PC-3 (cell line): ENCODE results near the gene DMD. TPM values are rescaled to one million over a fixed set of nuclear protein-coding genes. Genes with fewer than 3 reads are reported as not detected.

ENCODE experiments used
- ATAC-seq: fragments of 200-7000 bp; cut with Tn5 transposase; 2 replicates; pipeline ENCODE4 v1.9.1; 2020; ENCODE audit warnings: mild to moderate bottlenecking, moderate library complexity
- BruUV-seq: library from RNA; stranded (reverse); fragments of 400-500 nt; replicated peaks from 2 replicates; lab custom pipeline; 2021; lab: Mats Ljungman, UMichigan
- CTCF ChIA-PET: fragments of 300-600 bp; sonication (Branson Sonifier 250); formaldehyde crosslinking; loops from one replicate; lab custom pipeline; 2022; ENCODE audit warnings: antibody characterized with exemption; lab: Charles Lee
- POLR2A ChIA-PET: fragments of 300-600 bp; sonication (Branson Sonifier 250); formaldehyde crosslinking; loops from one replicate; lab custom pipeline; 2022; ENCODE audit warnings: antibody characterized with exemption; ENCODE audit not compliant: unreplicated experiment; lab: Charles Lee
- DNase-seq: peaks from one replicate; pipeline ENCODE4 v3.0.0-alpha.2; 2015
- H2AFZ ChIP-seq: fragments of 300-600 bp; sonication (generic); 2 replicates; pipeline ENCODE4 v1.6.0; 2016; ENCODE audit warnings: antibody characterized with exemption, low read length
- H3F3A ChIP-seq: fragments of 300-600 bp; sonication (generic); one replicate; pipeline ENCODE4 v1.6.0; 2017; ENCODE audit warnings: antibody characterized with exemption, low read length, control low read depth, mild to moderate bottlenecking; ENCODE audit not compliant: unreplicated experiment
- H3K27ac ChIP-seq: fragments of 300-600 bp; sonication (generic); 2 replicates; pipeline ENCODE4 v1.5.1; 2016; ENCODE audit warnings: mild to moderate bottlenecking, low read length
- H3K27me3 ChIP-seq: fragments of 300-600 bp; sonication (generic); 2 replicates; pipeline ENCODE4 v1.6.1; 2016; ENCODE audit warnings: low read length, mixed read lengths
- H3K36me3 ChIP-seq: fragments of 300-600 bp; sonication (generic); 2 replicates; pipeline ENCODE4 v1.6.1; 2016; ENCODE audit warnings: low read depth, mixed run types, low read length, mixed read lengths
- H3K4me1 ChIP-seq: fragments of 300-600 bp; sonication (generic); 2 replicates; pipeline ENCODE4 v1.5.1; 2016; ENCODE audit warnings: low read length; ENCODE audit not compliant: insufficient read depth
- H3K4me2 ChIP-seq: fragments of 300-600 bp; sonication (generic); 2 replicates; pipeline ENCODE4 v1.6.0; 2016; ENCODE audit warnings: low read length
- H3K4me3 ChIP-seq: fragments of 300-600 bp; sonication (generic); 2 replicates; pipeline ENCODE4 v1.5.1; 2016; ENCODE audit warnings: mild to moderate bottlenecking, low read length, mixed read lengths
- H3K79me2 ChIP-seq: fragments of 300-600 bp; sonication (generic); 2 replicates; pipeline ENCODE4 v1.6.1; 2017; ENCODE audit warnings: low read length, mixed read lengths
- H3K9ac ChIP-seq: fragments of 300-600 bp; sonication (generic); 2 replicates; pipeline ENCODE4 v1.6.0; 2016; ENCODE audit warnings: mild to moderate bottlenecking, low read length
- H3K9me2 ChIP-seq: fragments of 300-600 bp; sonication (generic); replicated peaks from 2 replicates; pipeline ENCODE4 v1.6.1; 2016; ENCODE audit warnings: mixed run types, low read length, mixed read lengths
- H3K9me3 ChIP-seq: fragments of 300-600 bp; sonication (generic); 2 replicates; pipeline ENCODE4 v1.6.1; 2016; ENCODE audit warnings: low read length, mixed read lengths
- H4K20me1 ChIP-seq: fragments of 300-600 bp; sonication (generic); 2 replicates; pipeline ENCODE4 v1.6.1; 2016; ENCODE audit warnings: low read length, mixed read lengths
- EZH2 ChIP-seq: fragments of 300-600 bp; sonication (generic); IDR thresholded peaks from one replicate; pipeline ENCODE4 v1.6.1; 2017; ENCODE audit warnings: antibody characterized with exemption, mild to moderate bottlenecking, low read length; ENCODE audit not compliant: unreplicated experiment
- EZH2phosphoT487 ChIP-seq: fragments of 300-600 bp; sonication (generic); IDR thresholded peaks from 2 replicates; pipeline ENCODE4 v1.6.1; 2018; ENCODE audit warnings: mild to moderate bottlenecking, antibody characterized with exemption, low read length, borderline replicate concordance
- intact Hi-C: fragments of 100-400 bp; cut with micrococcal nuclease; formaldehyde crosslinking; loops from 2 replicates; pipeline ENCODE4 v1.9.0; 2023
- total RNA-seq: library from RNA; depleted of rRNA; stranded (reverse); fragments of >200 nt; gene quantifications from 2 replicates; pipeline ENCODE4 v1.2.3, GENCODE V29; 2014
- TF ChIP-seq, protein P1 (sequence below): fragments of 300-600 bp; sonication (generic); conservative IDR thresholded peaks from 2 replicates; pipeline ENCODE4 v1.5.1; 2017; ENCODE audit warnings: antibody characterized with exemption, low read depth, mild to moderate bottlenecking, low read length

DMD gene
- total RNA-seq, 1 experiment from 2014 or later = not detected

GRCh38 chrX:32867781-32868523, 343.4 kb downstream of the DMD start:
- BruUV-seq = no TSS peak

GRCh38 chrX:32852203-32852602, 359.1 kb downstream of the DMD start:
- H3K79me2 ChIP-seq = no peaks in the 10 kb centered on the region
- ATAC-seq = no peak
- intact Hi-C loops = no loop called here
- H3K9me3 ChIP-seq = no peaks in the 10 kb centered on the region
- no peaks in the 10 kb centered on the region for H3K4me1 ChIP-seq
- CTCF ChIA-PET = no interaction called here
- no peak overlapping the region for H3K4me2 ChIP-seq
- no peak overlapping the region for H3K4me3 ChIP-seq
- no peak overlapping the region for H3K27ac ChIP-seq
- TF ChIP-seq, protein P1, sequence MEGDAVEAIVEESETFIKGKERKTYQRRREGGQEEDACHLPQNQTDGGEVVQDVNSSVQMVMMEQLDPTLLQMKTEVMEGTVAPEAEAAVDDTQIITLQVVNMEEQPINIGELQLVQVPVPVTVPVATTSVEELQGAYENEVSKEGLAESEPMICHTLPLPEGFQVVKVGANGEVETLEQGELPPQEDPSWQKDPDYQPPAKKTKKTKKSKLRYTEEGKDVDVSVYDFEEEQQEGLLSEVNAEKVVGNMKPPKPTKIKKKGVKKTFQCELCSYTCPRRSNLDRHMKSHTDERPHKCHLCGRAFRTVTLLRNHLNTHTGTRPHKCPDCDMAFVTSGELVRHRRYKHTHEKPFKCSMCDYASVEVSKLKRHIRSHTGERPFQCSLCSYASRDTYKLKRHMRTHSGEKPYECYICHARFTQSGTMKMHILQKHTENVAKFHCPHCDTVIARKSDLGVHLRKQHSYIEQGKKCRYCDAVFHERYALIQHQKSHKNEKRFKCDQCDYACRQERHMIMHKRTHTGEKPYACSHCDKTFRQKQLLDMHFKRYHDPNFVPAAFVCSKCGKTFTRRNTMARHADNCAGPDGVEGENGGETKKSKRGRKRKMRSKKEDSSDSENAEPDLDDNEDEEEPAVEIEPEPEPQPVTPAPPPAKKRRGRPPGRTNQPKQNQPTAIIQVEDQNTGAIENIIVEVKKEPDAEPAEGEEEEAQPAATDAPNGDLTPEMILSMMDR = no peak
- TF ChIP-seq EZH2phosphoT487 (no peak), EZH2 (no peak)
- H3K27me3 ChIP-seq = no peaks in the 10 kb centered on the region
- no peaks in the 10 kb centered on the region for H3K36me3 ChIP-seq
- DNase-seq = no peak
- no TSS peak for BruUV-seq
- no peaks in the 10 kb centered on the region for H3F3A ChIP-seq
- no peak overlapping the region for H3K9ac ChIP-seq
- no peaks in the 10 kb centered on the region for H4K20me1 ChIP-seq
- H3K9me2 ChIP-seq = no peaks in the 10 kb centered on the region
- POLR2A ChIA-PET = no interaction called here
- no peak overlapping the region for H2AFZ ChIP-seq

More at GRCh38 chrX:32867781-32868523, 343.4 kb downstream of the DMD start:
- H2AFZ ChIP-seq = no peak overlapping the region
- POLR2A ChIA-PET = no interaction called here
- no peak for TF ChIP-seq EZH2phosphoT487
- TF ChIP-seq, protein P1 = no peak
- TF ChIP-seq EZH2 = no peak
- no peaks in the 10 kb centered on the region for H3K27me3 ChIP-seq
- H3K27ac ChIP-seq = no peak overlapping the region
- H3K9me3 ChIP-seq = no peaks in the 10 kb centered on the region
- DNase-seq = no peak
- ATAC-seq = no peak
- no peaks in the 10 kb centered on the region for H4K20me1 ChIP-seq
- CTCF ChIA-PET = no interaction called here
- H3K4me1 ChIP-seq = no peaks in the 10 kb centered on the region
- intact Hi-C loops = no loop called here
- H3K79me2 ChIP-seq = no peaks in the 10 kb centered on the region
- no peak overlapping the region for H3K9ac ChIP-seq
- H3K9me2 ChIP-seq = no peaks in the 10 kb centered on the region
- H3K4me2 ChIP-seq = no peak overlapping the region
- no peak overlapping the region for H3K4me3 ChIP-seq
- no peaks in the 10 kb centered on the region for H3F3A ChIP-seq
- no peaks in the 10 kb centered on the region for H3K36me3 ChIP-seq

GRCh38 chrX:32851556-32851955, 359.8 kb downstream of the DMD start:
- no peaks in the 10 kb centered on the region for H3K79me2 ChIP-seq
- ATAC-seq (no peak), DNase-seq (no peak)
- no peaks in the 10 kb centered on the region for H3K36me3 ChIP-seq
- H3F3A ChIP-seq = no peaks in the 10 kb centered on the region
- no peak overlapping the region for H3K4me2 ChIP-seq
- no peak overlapping the region for H3K4me3 ChIP-seq
- no peaks in the 10 kb centered on the region for H3K9me3 ChIP-seq
- no peak overlapping the region for H3K27ac ChIP-seq
- BruUV-seq = no TSS peak
- H4K20me1 ChIP-seq = no peaks in the 10 kb centered on the region
- no peak overlapping the region for H3K9ac ChIP-seq
- TF ChIP-seq EZH2phosphoT487 (no peak), EZH2 (no peak)
- TF ChIP-seq, protein P1 = no peak
- H3K27me3 ChIP-seq = no peaks in the 10 kb centered on the region
- H3K9me2 ChIP-seq = no peaks in the 10 kb centered on the region
- intact Hi-C loops = no loop called here
- no peaks in the 10 kb centered on the region for H3K4me1 ChIP-seq
- CTCF ChIA-PET = no interaction called here
- H2AFZ ChIP-seq = no peak overlapping the region
- POLR2A ChIA-PET = no interaction called here
